HEK293 (cell line): ENCODE data around the gene CDC37L1.

Experiments used
- CTCF ChIP-seq: fragments of 450-650 bp; formaldehyde crosslinking; IDR thresholded peaks from 2 replicates; pipeline ENCODE4 v1.5.1; 2016; ENCODE audit warnings: missing biosample characterization, missing genetic modification characterization
- PBX3 ChIP-seq: sonication (generic); formaldehyde crosslinking; IDR thresholded peaks from 2 replicates; pipeline ENCODE4 v1.8.1; 2022; ENCODE audit warnings: mild to moderate bottlenecking, moderate library complexity, missing genetic modification reagents
- PRDM10 ChIP-seq: fragments of 450-650 bp; formaldehyde crosslinking; IDR thresholded peaks from 2 replicates; pipeline ENCODE4 v1.5.1; 2016; ENCODE audit warnings: missing biosample characterization, missing genetic modification characterization
- YY1 ChIP-seq: fragments of 450-650 bp; formaldehyde crosslinking; IDR thresholded peaks from 2 replicates; pipeline ENCODE4 v1.5.1; 2018; ENCODE audit warnings: missing biosample characterization, missing genetic modification characterization
- ZNF10 ChIP-seq: fragments of 450-650 bp; formaldehyde crosslinking; IDR thresholded peaks from 2 replicates; pipeline ENCODE4 v1.5.1; 2017; ENCODE audit warnings: missing biosample characterization, missing genetic modification characterization
- ZNF23 ChIP-seq: fragments of 450-650 bp; formaldehyde crosslinking; IDR thresholded peaks from 2 replicates; pipeline ENCODE4 v1.5.1; 2016; ENCODE audit warnings: missing biosample characterization, missing genetic modification characterization, borderline replicate concordance
- ZNF302 ChIP-seq: fragments of 450-650 bp; formaldehyde crosslinking; IDR thresholded peaks from 2 replicates; pipeline ENCODE4 v1.5.1; 2016; ENCODE audit warnings: missing biosample characterization, missing genetic modification characterization, low read depth
- ZNF37A ChIP-seq: fragments of 450-650 bp; IDR thresholded peaks from 2 replicates; pipeline ENCODE4 v1.5.1; 2018; ENCODE audit warnings: missing biosample characterization, missing genetic modification characterization
- ZNF513 ChIP-seq: fragments of 450-650 bp; IDR thresholded peaks from 2 replicates; pipeline ENCODE4 v1.5.1; 2018; ENCODE audit warnings: missing biosample characterization, missing genetic modification characterization
- ZNF692 ChIP-seq: fragments of 450-650 bp; formaldehyde crosslinking; IDR thresholded peaks from 2 replicates; pipeline ENCODE4 v1.5.1; 2016; ENCODE audit warnings: missing biosample characterization, missing genetic modification characterization
- ZNF747 ChIP-seq: fragments of 450-650 bp; formaldehyde crosslinking; IDR thresholded peaks from 2 replicates; pipeline ENCODE4 v1.5.1; 2016; ENCODE audit warnings: missing biosample characterization, missing genetic modification characterization
- ZNF830 ChIP-seq: fragments of 450-650 bp; IDR thresholded peaks from 2 replicates; pipeline ENCODE4 v1.5.0; 2018; ENCODE audit warnings: missing biosample characterization, missing genetic modification characterization, low read depth, mild to moderate bottlenecking, moderate library complexity

- TF ChIP-seq ZNF10 (tag by site-specific recombination) (no peak), ZNF513 (tag by site-specific recombination) (no peak), CTCF (tag by site-specific recombination) (no peak), ZNF692 (tag by site-specific recombination) (no peak), ZNF830 (tag by site-specific recombination) (no peak), PBX3 (CRISPR knock-in tag) (no peak), YY1 (no peak), ZNF23 (tag by site-specific recombination) (no peak), PRDM10 (tag by site-specific recombination) (no peak), ZNF37A (tag by site-specific recombination) (no peak), ZNF302 (tag by site-specific recombination) (no peak), ZNF747 (tag by site-specific recombination) (no peak)
Observed at GRCh38 chr9:4738866-4739586, 59.7 kb downstream of the CDC37L1 start.
